Measurements from ENCODE around the gene FBXW9. TPM values are rescaled to one million over a fixed set of nuclear protein-coding genes. Genes with fewer than 3 reads are reported as not detected.
A peak's percentile ranks its signal among the peaks of the same experiment; 100 is the strongest.

FBXW9 gene
- total RNA-seq, 2 donors from 2014 or later, result 3.9 to 4.0 TPM

- ATAC-seq (no peak), DNase-seq (no peak)
- Histone ChIP-seq H3K4me3 (no peak overlapping the region), H3K9me3 (no peaks in the 10 kb centered on the region), H3K36me3 (replicated peaks in 1 of 2; ENCODE audit: insufficient read depth in 1 of 2, low read depth in 2 of 2) (peaks cover 12 to 26% of the 10 kb centered on the region in 2 donors), H3K27me3 (no peaks in the 10 kb centered on the region), H3K27ac (no peak overlapping the region), H3K4me1 (peaks cover 15% of the 10 kb centered on the region)
- TF ChIP-seq POLR2A (IDR thresholded peaks at IDR 0.05), result no peak
- TF ChIP-seq, protein P1, sequence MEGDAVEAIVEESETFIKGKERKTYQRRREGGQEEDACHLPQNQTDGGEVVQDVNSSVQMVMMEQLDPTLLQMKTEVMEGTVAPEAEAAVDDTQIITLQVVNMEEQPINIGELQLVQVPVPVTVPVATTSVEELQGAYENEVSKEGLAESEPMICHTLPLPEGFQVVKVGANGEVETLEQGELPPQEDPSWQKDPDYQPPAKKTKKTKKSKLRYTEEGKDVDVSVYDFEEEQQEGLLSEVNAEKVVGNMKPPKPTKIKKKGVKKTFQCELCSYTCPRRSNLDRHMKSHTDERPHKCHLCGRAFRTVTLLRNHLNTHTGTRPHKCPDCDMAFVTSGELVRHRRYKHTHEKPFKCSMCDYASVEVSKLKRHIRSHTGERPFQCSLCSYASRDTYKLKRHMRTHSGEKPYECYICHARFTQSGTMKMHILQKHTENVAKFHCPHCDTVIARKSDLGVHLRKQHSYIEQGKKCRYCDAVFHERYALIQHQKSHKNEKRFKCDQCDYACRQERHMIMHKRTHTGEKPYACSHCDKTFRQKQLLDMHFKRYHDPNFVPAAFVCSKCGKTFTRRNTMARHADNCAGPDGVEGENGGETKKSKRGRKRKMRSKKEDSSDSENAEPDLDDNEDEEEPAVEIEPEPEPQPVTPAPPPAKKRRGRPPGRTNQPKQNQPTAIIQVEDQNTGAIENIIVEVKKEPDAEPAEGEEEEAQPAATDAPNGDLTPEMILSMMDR (IDR thresholded peaks at IDR 0.05), result no peak
- intact Hi-C loops (cut with DNase I), result no loop called here
- 79 to 80% methylated on average over 6 to 8 of the region's 12 CpGs for WGBS, 2 donors
Observed at GRCh38 chr19:12676928-12677327, 19.5 kb downstream of the FBXW9 start.

DNA sequence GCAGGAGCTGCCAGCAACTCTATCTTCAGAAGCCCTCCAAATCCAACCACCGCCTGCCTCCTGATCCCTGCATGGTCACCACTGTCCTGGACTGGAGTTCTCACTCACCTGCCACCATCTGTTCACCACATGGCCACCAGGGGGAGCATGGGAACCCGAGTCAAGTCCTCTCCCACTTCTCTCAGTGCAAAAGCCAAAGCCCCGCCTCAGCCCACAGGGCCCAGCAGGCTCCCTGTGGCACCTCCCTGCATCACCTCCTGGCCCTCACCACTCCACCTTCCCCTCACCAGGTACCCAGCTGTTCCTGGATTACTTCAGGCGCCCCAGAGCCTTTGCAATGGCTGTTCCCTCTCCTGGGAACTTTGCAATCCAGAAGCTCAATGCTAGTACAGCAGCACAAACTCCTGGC is 20.0 kb downstream of the FBXW9 start:
- Histone ChIP-seq H3K27ac (no peak overlapping the region), H3K9me3 (no peaks in the 10 kb centered on the region), H3K4me1 (peaks cover 18% of the 10 kb centered on the region), H3K4me3 (no peak overlapping the region), H3K36me3 (replicated peaks in 1 of 2; ENCODE audit: insufficient read depth in 1 of 2, low read depth in 2 of 2) (peaks cover 12 to 26% of the 10 kb centered on the region in 2 donors), H3K27me3 (no peaks in the 10 kb centered on the region)
- DNase-seq (peak; percentile 82 to 88 (median 85)), ATAC-seq (peak; percentile 58)
- intact Hi-C loops (cut with DNase I), result no loop called here
- TF ChIP-seq, protein P1 (IDR thresholded peaks at IDR 0.05), result peak; percentile 67 to 87 (median 74)
- no peak for TF ChIP-seq POLR2A (IDR thresholded peaks at IDR 0.05)
- WGBS, 2 donors, result 13 to 55% methylated on average over 1 to 4 of the region's 4 CpGs

- WGBS, 2 donors, result 84 to 85% methylated on average over 12 to 15 of the region's 15 CpGs
- H3K27ac ChIP-seq, result no peak overlapping the region
- ATAC-seq, result peak; percentile 7
- no peak for DNase-seq
- no peak for TF ChIP-seq POLR2A (IDR thresholded peaks at IDR 0.05)
- TF ChIP-seq, protein P1 (IDR thresholded peaks at IDR 0.05), result no peak
- no peak overlapping the region for H3K4me3 ChIP-seq
- peaks cover 18% of the 10 kb centered on the region for H3K4me1 ChIP-seq
- intact Hi-C loops (cut with DNase I), result no loop called here
- H3K9me3 ChIP-seq, result no peaks in the 10 kb centered on the region
- peaks cover 12 to 26% of the 10 kb centered on the region in 2 donors for H3K36me3 ChIP-seq (replicated peaks in 1 of 2; ENCODE audit: insufficient read depth in 1 of 2, low read depth in 2 of 2)
- H3K27me3 ChIP-seq, result no peaks in the 10 kb centered on the region
Observed at GRCh38 chr19:12675940-12676339, 20.5 kb downstream of the FBXW9 start.

GRCh38 chr19:12675399-12675798 is 21.0 kb downstream of the FBXW9 start:
- H3K4me1 ChIP-seq, result peaks cover 18% of the 10 kb centered on the region
- ATAC-seq (no peak), DNase-seq (no peak)
- no peak overlapping the region for H3K4me3 ChIP-seq
- TF ChIP-seq POLR2A (IDR thresholded peaks at IDR 0.05), result no peak
- TF ChIP-seq, protein P1 (IDR thresholded peaks at IDR 0.05), result no peak
- H3K27me3 ChIP-seq, result no peaks in the 10 kb centered on the region
- intact Hi-C loops (cut with DNase I), result no loop called here
- H3K27ac ChIP-seq, result no peak overlapping the region
- WGBS, 2 donors, result 81 to 90% methylated on average over 3 to 10 of the region's 10 CpGs
- H3K9me3 ChIP-seq, result no peaks in the 10 kb centered on the region
- peaks cover 12 to 26% of the 10 kb centered on the region in 2 donors for H3K36me3 ChIP-seq (replicated peaks in 1 of 2; ENCODE audit: insufficient read depth in 1 of 2, low read depth in 2 of 2)

GRCh38 chr19:12672744-12673143 is 23.7 kb downstream of the FBXW9 start:
- no peak for DNase-seq
- ATAC-seq, result no peak
- Histone ChIP-seq H3K27ac (no peak overlapping the region), H3K4me3 (no peak overlapping the region), H3K36me3 (replicated peaks in 1 of 2; ENCODE audit: insufficient read depth in 1 of 2, low read depth in 2 of 2) (peaks cover 4 to 20% of the 10 kb centered on the region in 2 donors), H3K4me1 (peaks cover 30% of the 10 kb centered on the region), H3K9me3 (no peaks in the 10 kb centered on the region), H3K27me3 (no peaks in the 10 kb centered on the region)
- intact Hi-C loops (cut with DNase I), result no loop called here
- WGBS, 2 donors, result 60 to 64% methylated on average over 1 to 9 of the region's 10 CpGs
- no peak for TF ChIP-seq POLR2A (IDR thresholded peaks at IDR 0.05)
- TF ChIP-seq, protein P1 (IDR thresholded peaks at IDR 0.05), result no peak
